K562 (cell line): Measurements from ENCODE around the gene UTP15. TPM values are rescaled to one million over a fixed set of nuclear protein-coding genes. Genes with fewer than 3 reads are reported as not detected.

Experiments used
- ATAC-seq: fragments of 200-7000 bp; cut with Tn5 transposase; 3 replicates; pipeline ENCODE4 v1.9.1; 2020; ENCODE audit warnings: moderate library complexity
- BruUV-seq: library from RNA; stranded (reverse); fragments of 400-500 nt; replicated peaks from 2 replicates; lab custom pipeline; 2021; lab: Mats Ljungman, UMichigan
- CTCF ChIA-PET: fragments of 300-600 bp; formaldehyde crosslinking; extraction: SDS; loops from one replicate; lab custom pipeline; 2021; ENCODE audit warnings: low intra/inter-chr PET ratio; lab: Yijun Ruan, JAX
- POLR2A ChIA-PET: fragments of 300-600, 350-650 bp; sonication (Branson Sonifier 250); formaldehyde crosslinking; extraction: SDS; loops from one replicate; lab custom pipeline; 2021; ENCODE audit warnings: antibody characterized with exemption, inconsistent platforms; lab: Yijun Ruan, JAX
- DNase-seq, 4 experiments: peaks; one replicate each; pipeline versions ENCODE4 v3.0.0 to v3.0.0-alpha.2; 2011 to 2018; ENCODE audit warnings: low spot score in 3 of 4, mixed read lengths in 3 of 4; ENCODE audit errors: extremely low read depth in 1 of 4
- FAIRE-seq: peaks from 2 replicates; lab custom pipeline; 2011; peaks lifted over from hg19 to GRCh38; lab: Jason Lieb, UNC
- H2AFZ ChIP-seq: 2 replicates; pipeline ENCODE4 v1.6.0; 2011; ENCODE audit warnings: low read depth, low read length, control low read depth, inconsistent platforms
- H3K27ac ChIP-seq: fragments of 200-600 bp; 3 replicates; pipeline ENCODE4 v1.8.0; 2011; ENCODE audit warnings: low read depth, mild to moderate bottlenecking, control low read depth, inconsistent platforms, low read length, moderate library complexity, mixed read lengths; ENCODE audit errors: extremely low read depth
- H3K27me3 ChIP-seq, 2 experiments: fragments of 300-600 bp in 1 of 2; 2 replicates in 1 of 2; 3 replicates in 1 of 2; pipeline versions ENCODE4 v1.6.0 to v1.8.0; 2011; ENCODE audit warnings: inconsistent platforms in 2 of 2, low read length in 2 of 2, mild to moderate bottlenecking in 1 of 2, mixed read lengths in 1 of 2, moderate library complexity in 1 of 2; ENCODE audit not compliant: control insufficient read depth in 2 of 2, insufficient read depth in 2 of 2
- H3K36me3 ChIP-seq: fragments of 300-600 bp; 3 replicates; pipeline ENCODE4 v1.8.0; 2011; ENCODE audit warnings: mild to moderate bottlenecking, low read length, inconsistent platforms; ENCODE audit not compliant: control insufficient read depth, insufficient read depth
- H3K4me1 ChIP-seq, 2 experiments: fragments of 200-600 bp in 1 of 2; replicated peaks in 1 of 2; 2 replicates in 1 of 2; 3 replicates in 1 of 2; pipeline versions ENCODE4 v1.5.1 to v1.8.0; 2011; ENCODE audit warnings: inconsistent platforms in 2 of 2, low read length in 2 of 2, mild to moderate bottlenecking in 1 of 2, mixed read lengths in 1 of 2, moderate library complexity in 1 of 2; ENCODE audit not compliant: control insufficient read depth in 2 of 2, insufficient read depth in 2 of 2
- H3K4me2 ChIP-seq: 2 replicates; pipeline ENCODE4 v1.6.1; 2011; ENCODE audit warnings: low read length, control low read depth, inconsistent platforms, mixed read lengths; ENCODE audit not compliant: insufficient read depth
- H3K4me3 ChIP-seq: fragments of 200-600 bp; sonication (generic), shearing (Covaris generic); 2 replicates; pipeline ENCODE4 v1.5.1; 2016; ENCODE audit warnings: control low read depth, inconsistent platforms
- H3K79me2 ChIP-seq: fragments of 200-600 bp; 3 replicates; pipeline ENCODE4 v1.8.0; 2011; ENCODE audit warnings: low read length, inconsistent platforms; ENCODE audit not compliant: control insufficient read depth, insufficient read depth
- H3K9ac ChIP-seq, 2 experiments: 2 replicates each; pipeline versions ENCODE4 v1.6.0 to v1.6.1; 2011; ENCODE audit warnings: low read depth in 2 of 2, low read length in 2 of 2, control low read depth in 1 of 2, inconsistent platforms in 1 of 2, mild to moderate bottlenecking in 1 of 2, mixed read lengths in 1 of 2; ENCODE audit not compliant: insufficient read depth in 1 of 2
- H3K9me1 ChIP-seq: one replicate; pipeline ENCODE4 v1.6.0; 2011; ENCODE audit warnings: inconsistent platforms, mild to moderate bottlenecking, low read length, moderate library complexity; ENCODE audit not compliant: control insufficient read depth, insufficient read depth
- H3K9me3 ChIP-seq: replicated peaks from 2 replicates; pipeline ENCODE4 v1.5.1; 2011; ENCODE audit warnings: low read depth, low read length, inconsistent platforms; ENCODE audit not compliant: control insufficient read depth, insufficient read depth
- H4K20me1 ChIP-seq: replicated peaks from 2 replicates; pipeline ENCODE4 v1.6.1; 2011; ENCODE audit warnings: low read length, inconsistent platforms, mixed read lengths; ENCODE audit not compliant: control insufficient read depth, insufficient read depth
- AFF4 ChIP-seq: sonication (generic); formaldehyde crosslinking; IDR thresholded peaks from 2 replicates; pipeline ENCODE4 v1.8.0; 2023; ENCODE audit warnings: mild to moderate bottlenecking, missing genetic modification reagents
- CEBPZ ChIP-seq: fragments of 150-350 bp; IDR thresholded peaks from 2 replicates; pipeline ENCODE4 v1.6.1; 2014; ENCODE audit warnings: low read depth, mild to moderate bottlenecking, low read length, borderline replicate concordance
- ETV6 ChIP-seq, 3 experiments: fragments of 150-350 bp in 1 of 3; sonication (generic) in 1 of 3; formaldehyde crosslinking in 1 of 3; IDR thresholded peaks; 2 replicates each; pipeline versions ENCODE4 v1.6.1 to v1.8.0; 2014 to 2022; ENCODE audit warnings: borderline replicate concordance in 2 of 3, low read depth in 2 of 3, antibody characterized with exemption in 1 of 3, low read length in 1 of 3, mild to moderate bottlenecking in 1 of 3, missing genetic modification reagents in 1 of 3
- EWSR1 ChIP-seq: fragments of 450-650 bp; IDR thresholded peaks from 2 replicates; pipeline ENCODE4 v1.6.1; 2018; ENCODE audit warnings: borderline replicate concordance, mild to moderate bottlenecking, low read depth, moderate library complexity; ENCODE audit not compliant: partially characterized antibody
- SPI1 ChIP-seq: IDR thresholded peaks from 2 replicates; pipeline ENCODE4 v1.6.1; 2011; ENCODE audit warnings: low read depth, low read length, control low read depth, borderline replicate concordance
- SREBF1 ChIP-seq: fragments of 150-350 bp; IDR thresholded peaks from 2 replicates; pipeline ENCODE4 v1.6.1; 2014; ENCODE audit warnings: antibody characterized with exemption, low read depth, low read length, borderline replicate concordance
- THRA ChIP-seq: fragments of 450-650 bp; IDR thresholded peaks from 2 replicates; pipeline ENCODE4 v1.6.1; 2017; ENCODE audit warnings: mild to moderate bottlenecking, moderate library complexity
- ZNF785 ChIP-seq: fragments of 250-450 bp; sonication (Bioruptor Pico); IDR thresholded peaks from 2 replicates; pipeline ENCODE4 v1.4.0; 2020; ENCODE audit warnings: mild to moderate bottlenecking
- WGBS: fragments of 100-300 bp; shearing (Covaris generic); methylation state at CpG from one replicate; pipeline ENCODE4 v1.1.6; 2016; ENCODE audit warnings: low coverage, mixed read lengths; ENCODE audit not compliant: insufficient coverage; ENCODE audit errors: missing lambda C conversion rate; 5-methylcytosine and 5-hydroxymethylcytosine counted together
- in situ Hi-C: fragments of 300-500 bp; cut with MboI; formaldehyde crosslinking; loops from 4 replicates; pipeline ENCODE4 v1.15.0; 2018; ENCODE audit warnings: inconsistent platforms, mixed read lengths
- intact Hi-C: fragments of 100-400 bp; cut with micrococcal nuclease; formaldehyde crosslinking; loops from 2 replicates; pipeline ENCODE4 v1.14.2; 2022
- polyA plus RNA-seq, 8 experiments: library from polyadenylated mRNA; depleted of rRNA in 4 of 8; stranded (reverse) in 5 of 8; unstranded in 3 of 8; fragments of >200 nt; fragmentation: Nextera tagmentation in 2 of 8; fragmentation: Illumina TruSeq in 1 of 8; extraction: Ambion mirVana in 2 of 8; extraction: Trizol in 1 of 8; gene quantifications; 2 replicates each; pipeline versions ENCODE4 v1.2.1 to v1.2.3, GENCODE V29; 2011 to 2014; ENCODE audit warnings: inconsistent platforms in 1 of 8, missing spikeins in 1 of 8
- total RNA-seq, 7 experiments: library from RNA; depleted of rRNA in 6 of 7; stranded (reverse); fragments of >200 nt in 6 of 7; fragmentation: Illumina TruSeq in 2 of 7; extraction: Trizol in 2 of 7; gene quantifications; 2 replicates each; pipeline versions ENCODE4 v1.2.1 to v1.2.3, GENCODE V29; 2011 to 2021; ENCODE audit warnings: low replicate concordance in 1 of 7

Gene UTP15
- total and polyA plus RNA-seq, 9 of the 15 experiments (the other 6 are each of a cell fraction or from before 2014, with no cell fraction given) = 28.1 to 49.3 (median 37.0) TPM

- ATAC-seq (no peak), FAIRE-seq (no peak), DNase-seq (no peak)
- intact Hi-C loops = no loop called here
- no TSS peak for BruUV-seq
- no peak overlapping the region for H2AFZ ChIP-seq
- TF ChIP-seq THRA (no peak), AFF4 (CRISPR knock-in tag) (no peak), EWSR1 (no peak), ZNF785 (CRISPR knock-in tag) (no peak), SPI1 (no peak), ETV6 (IDR thresholded peaks at IDR 0.05; ENCODE audit: borderline replicate concordance in 1 of 2, low read depth in 2 of 2, low read length in 1 of 2) (no peak), ETV6 (CRISPR knock-in tag; IDR thresholded peaks at IDR 0.05; ENCODE audit: borderline replicate concordance) (no peak), CEBPZ (no peak), SREBF1 (no peak)
- H3K4me3 ChIP-seq = no peak overlapping the region
- 0% methylated on average over 1 of the region's 1 CpG for WGBS
- H3K9me1 ChIP-seq = no peaks in the 10 kb centered on the region
- no peaks in the 10 kb centered on the region for H3K9me3 ChIP-seq
- H3K36me3 ChIP-seq = no peaks in the 10 kb centered on the region
- H3K27ac ChIP-seq = no peak overlapping the region
- CTCF ChIA-PET = no interaction called here
- peaks cover 24 to 25% of the 10 kb centered on the region in 2 experiments; a peak in 4 of 5 replicates for H3K27me3 ChIP-seq
- no peaks in the 10 kb centered on the region for H3K79me2 ChIP-seq
- in situ Hi-C loops = no loop called here
- H3K9ac ChIP-seq = no peak overlapping the region
- no peaks in the 10 kb centered on the region for H4K20me1 ChIP-seq
- POLR2A ChIA-PET = interaction anchor here (1.1 to 1.3 kb wide), 2 partner anchors 8 to 13 kb away, joined by 3 read pairs; no protein-coding TSS in a partner anchor
- no peak overlapping the region for H3K4me2 ChIP-seq
- no peaks in the 10 kb centered on the region for H3K4me1 ChIP-seq
These were observed 34.2 kb upstream of the UTP15 start for GRCh38 chr5:73531356-73531755.
